Naive thymus-derived CD4-positive, alpha-beta T cell (primary cell): ENCODE measurements around the gene TLR8. TPM values are rescaled to one million over a fixed set of nuclear protein-coding genes. Genes with fewer than 3 reads are reported as not detected.

ENCODE experiments used
- ATAC-seq: fragments of 150-1000 bp; cut with Tn5 transposase; 2 replicates; pipeline ENCODE4 v1.10.0; 2021; ENCODE audit warnings: mild to moderate bottlenecking, moderate library complexity
- CTCF ChIA-PET: fragments of 350-600 bp; sonication (Branson Sonifier 250); formaldehyde crosslinking; loops from one replicate; lab custom pipeline; 2021; ENCODE audit warnings: antibody characterized with exemption; lab: Charles Lee
- POLR2A ChIA-PET: fragments of 350-600 bp; sonication (Branson Sonifier 250); formaldehyde crosslinking; loops from one replicate; lab custom pipeline; 2021; ENCODE audit warnings: antibody characterized with exemption, inconsistent platforms; lab: Charles Lee
- DNase-seq, 9 donors: peaks; one replicate each; pipeline versions ENCODE4 v3.0.0 to v3.0.0-alpha.2; 2020 to 2022; ENCODE audit warnings: mixed read lengths in 1 of 9
- H3K27ac ChIP-seq: one replicate; pipeline ENCODE4 v1.7.0; 2013; ENCODE audit warnings: mild to moderate bottlenecking, low read depth, low read length, moderate library complexity
- H3K27me3 ChIP-seq, 2 donors: one replicate each; pipeline ENCODE4 v1.7.0; 2013; ENCODE audit warnings: low read length in 2 of 2, mild to moderate bottlenecking in 2 of 2, moderate library complexity in 2 of 2; ENCODE audit not compliant: control insufficient read depth in 2 of 2, insufficient read depth in 2 of 2
- H3K36me3 ChIP-seq, 3 experiments: 1 replicate in 2 of 3; 2 replicates in 1 of 3; pipeline ENCODE4 v1.7.0; 2013; ENCODE audit warnings: low read length in 3 of 3, mild to moderate bottlenecking in 3 of 3, moderate library complexity in 1 of 3; ENCODE audit not compliant: insufficient read depth in 3 of 3, control insufficient read depth in 2 of 3
- H3K4me1 ChIP-seq, 2 donors: one replicate each; pipeline ENCODE4 v1.7.0; 2013; ENCODE audit warnings: low read length in 2 of 2, mild to moderate bottlenecking in 2 of 2, moderate library complexity in 1 of 2; ENCODE audit not compliant: control insufficient read depth in 2 of 2, insufficient read depth in 2 of 2
- H3K4me3 ChIP-seq: 2 replicates; pipeline ENCODE4 v1.7.0; 2013; ENCODE audit warnings: mild to moderate bottlenecking, low read length
- H3K9me3 ChIP-seq, 3 experiments: 1 replicate in 2 of 3; 2 replicates in 1 of 3; pipeline ENCODE4 v1.7.0; 2013; ENCODE audit warnings: low read length in 3 of 3; ENCODE audit not compliant: control insufficient read depth in 2 of 3
- H3K27ac Mint-ChIP-seq, 9 donors: one replicate each; pipeline ENCODE4 v1.8.0; 2020 to 2022; ENCODE audit warnings: mixed read lengths in 9 of 9, mild to moderate bottlenecking in 8 of 9, moderate library complexity in 5 of 9, inconsistent platforms in 2 of 9
- H3K27me3 Mint-ChIP-seq, 5 donors: one replicate each; pipeline ENCODE4 v1.8.0; 2021 to 2022; ENCODE audit warnings: mixed read lengths in 5 of 5, mild to moderate bottlenecking in 1 of 5
- H3K36me3 Mint-ChIP-seq, 5 donors: one replicate each; pipeline ENCODE4 v1.8.0; 2020 to 2022; ENCODE audit warnings: mixed read lengths in 5 of 5, mild to moderate bottlenecking in 3 of 5, inconsistent platforms in 1 of 5
- H3K4me1 Mint-ChIP-seq, 7 donors: one replicate each; pipeline ENCODE4 v1.8.0; 2020 to 2022; ENCODE audit warnings: mixed read lengths in 7 of 7, mild to moderate bottlenecking in 3 of 7, inconsistent platforms in 1 of 7
- H3K4me3 Mint-ChIP-seq, 10 donors: one replicate each; pipeline ENCODE4 v1.8.0; 2020 to 2022; ENCODE audit warnings: mild to moderate bottlenecking in 10 of 10, mixed read lengths in 10 of 10, moderate library complexity in 6 of 10, inconsistent platforms in 2 of 10
- H3K9me3 Mint-ChIP-seq, 11 donors: one replicate each; pipeline ENCODE4 v1.8.0; 2020 to 2022; ENCODE audit warnings: mixed read lengths in 11 of 11, mild to moderate bottlenecking in 4 of 11, inconsistent platforms in 1 of 11, moderate library complexity in 1 of 11
- intact Hi-C, 2 donors: fragments of 100-400 bp; cut with micrococcal nuclease; formaldehyde crosslinking; loops; one replicate each; pipeline ENCODE4 v1.15.1; 2023
- polyA plus RNA-seq, 2 donors: library from polyadenylated mRNA; unstranded; fragments of 300-500 nt; fragmentation: Illumina TruSeq; gene quantifications; one replicate each; pipeline ENCODE4 v1.2.3, GENCODE V29; 2021
- total RNA-seq, 6 experiments: library from RNA in 5 of 6; stranded (reverse) in 5 of 6; gene quantifications; 1 replicate in 5 of 6; 2 replicates in 1 of 6; pipeline ENCODE4 v1.2.3 and lab custom pipeline; 2021 to 2026

TLR8 gene
- total and polyA plus RNA-seq, 7 experiments from 2014 or later = 0.35 to 15.2 (median 0.51) TPM; not detected in 3

DNA sequence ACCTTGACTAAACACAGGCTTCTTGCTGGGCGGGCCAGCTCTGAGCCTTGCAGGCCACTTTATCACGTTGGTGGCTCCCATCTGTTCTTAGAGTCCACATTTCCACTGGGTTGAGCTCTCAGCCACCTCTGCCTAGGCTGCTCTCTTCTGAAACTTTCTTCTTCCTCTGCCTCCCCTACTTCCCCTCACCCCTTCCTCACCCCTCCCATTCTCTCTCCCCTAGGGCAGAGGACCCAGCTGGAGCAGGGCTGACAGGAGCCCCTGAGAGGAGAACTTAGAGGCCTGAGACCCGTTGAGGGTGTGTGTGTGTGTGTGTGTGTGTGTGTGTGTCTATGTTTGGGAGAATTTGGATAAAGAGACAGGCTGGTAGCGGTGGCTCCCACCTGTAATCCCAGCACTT, 48.6 kb downstream of the TLR8 start:
- peaks cover 63 to 67% of the 10 kb centered on the region in 2 donors for H3K4me1 ChIP-seq
- intact Hi-C loops = loop anchor here (5.0 to 10.0 kb wide), 5 partner anchors 63 to 1080 kb away; partner anchors contain the start of genes OFD1 (in 2 of the 2), TRAPPC2 (in 2 of the 2) and TCEANC (in 1 of the 2)
- H3K4me3 ChIP-seq = peak overlapping the region; percentile 6
- Mint-ChIP-seq H3K27ac (peak overlapping the region; percentile 93 to 99 (median 97)), H3K4me1 (peaks cover 23 to 90% (median 71%) of the 10 kb centered on the region in 7 donors), H3K4me3 (peak overlapping the region; percentile 53 to 88 (median 82)), H3K9me3 (peaks cover 0 to 2% (median 0%) of the 10 kb centered on the region in 11 donors), H3K36me3 (peaks cover 0 to 2% (median 0%) of the 10 kb centered on the region in 5 donors), H3K27me3 (no peaks in the 10 kb centered on the region)
- H3K9me3 ChIP-seq = no peaks in the 10 kb centered on the region
- no peak for ATAC-seq
- no peaks in the 10 kb centered on the region for H3K36me3 ChIP-seq
- ChIA-PET CTCF (interaction anchor here (0.5 to 4.3 kb wide), 4 partner anchors 14 to 157 kb away, joined by 3 to 36 read pairs (median 4); no protein-coding TSS in a partner anchor), POLR2A (interaction anchor here (0.9 to 18.7 kb wide), 8 partner anchors 18 to 171 kb away, joined by 3 to 1267 read pairs (median 7); partner anchors contain the start of gene TMSB4X)
- H3K27me3 ChIP-seq = no peaks in the 10 kb centered on the region
- no peak for DNase-seq
- H3K27ac ChIP-seq = peak overlapping the region; percentile 83

GRCh38 chrX:12955882-12956703, 49.7 kb downstream of the TLR8 start:
- POLR2A ChIA-PET = interaction anchor here (0.6 to 18.7 kb wide), 15 partner anchors 9 to 746 kb away, joined by 3 to 1267 read pairs (median 5); partner anchors contain the start of gene TMSB4X
- H3K9me3 ChIP-seq = no peaks in the 10 kb centered on the region
- ATAC-seq = peak; percentile 58
- peaks cover 68 to 72% of the 10 kb centered on the region in 2 donors for H3K4me1 ChIP-seq
- peak overlapping the region; percentile 77 to 94 (median 88) for H3K4me3 Mint-ChIP-seq
- no peaks in the 10 kb centered on the region for H3K27me3 Mint-ChIP-seq
- no peaks in the 10 kb centered on the region for H3K27me3 ChIP-seq
- H3K4me3 ChIP-seq = peak overlapping the region; percentile 66
- CTCF ChIA-PET = interaction anchor here (0.7 to 4.3 kb wide), 3 partner anchors 9 to 136 kb away, joined by 3 to 36 read pairs (median 5); no protein-coding TSS in a partner anchor
- H3K27ac ChIP-seq = peak overlapping the region; percentile 83
- peaks cover 20 to 90% (median 71%) of the 10 kb centered on the region in 7 donors for H3K4me1 Mint-ChIP-seq
- no peaks in the 10 kb centered on the region for H3K36me3 ChIP-seq
- intact Hi-C loops = loop anchor here (1.0 to 10.0 kb wide), 5 partner anchors 14 to 1079 kb away; partner anchors contain the start of genes OFD1 (in 2 of the 2), TRAPPC2 (in 2 of the 2) and TCEANC (in 1 of the 2)
- H3K36me3 Mint-ChIP-seq = peaks cover 0 to 4% (median 0%) of the 10 kb centered on the region in 5 donors
- DNase-seq = peak in 3 of 9 donors; percentile 43 to 73 (median 65)
- H3K27ac Mint-ChIP-seq = peak overlapping the region; percentile 96 to 99 (median 97)
- peaks cover 0 to 2% (median 0%) of the 10 kb centered on the region in 11 donors for H3K9me3 Mint-ChIP-seq

GRCh38 chrX:12956704-12957534, 50.5 kb downstream of the TLR8 start:
- Histone ChIP-seq H3K27ac (peak overlapping the region; percentile 83), H3K4me3 (peak overlapping the region; percentile 66), H3K4me1 (peaks cover 76% of the 10 kb centered on the region in 2 donors), H3K9me3 (no peaks in the 10 kb centered on the region), H3K27me3 (no peaks in the 10 kb centered on the region), H3K36me3 (no peaks in the 10 kb centered on the region)
- ChIA-PET POLR2A (interaction anchor here (0.6 to 18.7 kb wide), 16 partner anchors 9 to 746 kb away, joined by 3 to 1267 read pairs (median 4); partner anchors contain the start of gene TMSB4X), CTCF (interaction anchor here (0.9 to 4.3 kb wide), 6 partner anchors 10 to 531 kb away, joined by 3 to 36 read pairs (median 4); partner anchors contain the start of gene TMSB4X)
- Mint-ChIP-seq H3K27ac (peak overlapping the region; percentile 96 to 99 (median 97)), H3K4me1 (peaks cover 25 to 90% (median 71%) of the 10 kb centered on the region in 7 donors), H3K4me3 (peak overlapping the region; percentile 77 to 94 (median 88)), H3K27me3 (no peaks in the 10 kb centered on the region), H3K36me3 (peaks cover 0 to 6% (median 0%) of the 10 kb centered on the region in 5 donors), H3K9me3 (peaks cover 0 to 2% (median 0%) of the 10 kb centered on the region in 11 donors)
- ATAC-seq (peak; percentile 88), DNase-seq (peak in 7 of 9 donors; percentile 74 to 88 (median 85))
- intact Hi-C loops = loop anchor here (1.0 to 10.0 kb wide), 5 partner anchors 13 to 1078 kb away; partner anchors contain the start of genes OFD1 (in 2 of the 2), TRAPPC2 (in 2 of the 2) and TCEANC (in 1 of the 2)

GRCh38 chrX:12958059-12958458, 51.6 kb downstream of the TLR8 start:
- Histone ChIP-seq H3K27me3 (no peaks in the 10 kb centered on the region), H3K27ac (peak overlapping the region; percentile 83), H3K36me3 (no peaks in the 10 kb centered on the region), H3K9me3 (no peaks in the 10 kb centered on the region), H3K4me3 (peak overlapping the region; percentile 18), H3K4me1 (peaks cover 71 to 72% of the 10 kb centered on the region in 2 donors)
- peaks cover 0 to 2% (median 0%) of the 10 kb centered on the region in 11 donors for H3K9me3 Mint-ChIP-seq
- ATAC-seq = no peak
- peaks cover 29 to 88% (median 72%) of the 10 kb centered on the region in 7 donors for H3K4me1 Mint-ChIP-seq
- H3K27me3 Mint-ChIP-seq = no peaks in the 10 kb centered on the region
- ChIA-PET POLR2A (interaction anchor here (0.6 to 18.7 kb wide), 6 partner anchors 15 to 143 kb away, joined by 3 to 1267 read pairs (median 6); partner anchors contain the start of gene TMSB4X), CTCF (interaction anchor here (0.9 to 4.3 kb wide), 5 partner anchors 8 to 530 kb away, joined by 3 to 36 read pairs (median 4); partner anchors contain the start of gene TMSB4X)
- peaks cover 0 to 6% (median 0%) of the 10 kb centered on the region in 5 donors for H3K36me3 Mint-ChIP-seq
- H3K27ac Mint-ChIP-seq = peak overlapping the region; percentile 94 to 99 (median 97)
- intact Hi-C loops = loop anchor here (10.0 kb wide), 2 partner anchors 777 to 1077 kb away; partner anchors contain the start of genes OFD1 (in 2 of the 2) and TRAPPC2 (in 2 of the 2)
- DNase-seq = no peak
- peak overlapping the region; percentile 70 to 89 (median 82) for H3K4me3 Mint-ChIP-seq

DNA sequence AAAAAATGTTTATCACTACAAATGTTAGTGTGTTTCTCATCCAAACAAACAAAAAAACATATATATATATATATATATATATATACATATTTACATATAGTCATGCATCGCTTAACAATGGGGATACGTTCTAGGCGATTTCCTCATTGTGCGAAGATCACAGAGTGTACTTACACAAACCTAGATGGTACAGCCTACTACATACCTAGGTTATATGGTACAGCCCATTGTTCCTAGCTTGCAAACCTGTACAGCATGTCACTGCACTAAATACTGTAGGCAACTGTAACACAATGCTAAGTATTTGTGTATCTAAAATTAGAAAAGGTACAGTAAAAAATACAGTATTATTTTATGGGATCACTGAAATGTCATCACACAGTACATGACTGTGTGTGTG, 52.0 kb downstream of the TLR8 start:
- POLR2A ChIA-PET = interaction anchor here (1.0 to 18.7 kb wide), 5 partner anchors 9 to 129 kb away, joined by 3 to 1267 read pairs (median 23); partner anchors contain the start of gene TMSB4X
- Mint-ChIP-seq H3K4me3 (peak overlapping the region in 2 of 10 donors; percentile 76 to 82), H3K27me3 (no peaks in the 10 kb centered on the region), H3K4me1 (peaks cover 29 to 84% (median 68%) of the 10 kb centered on the region in 7 donors), H3K27ac (peak overlapping the region in 8 of 9 donors; percentile 29 to 99 (median 96)), H3K9me3 (peaks cover 0 to 2% (median 0%) of the 10 kb centered on the region in 11 donors), H3K36me3 (peaks cover 0 to 6% (median 0%) of the 10 kb centered on the region in 5 donors)
- no peak overlapping the region for H3K4me3 ChIP-seq
- CTCF ChIA-PET = interaction anchor here (1.5 to 4.3 kb wide), 4 partner anchors 8 to 530 kb away, joined by 3 to 36 read pairs (median 6); no protein-coding TSS in a partner anchor
- H3K27ac ChIP-seq = peak overlapping the region; percentile 83
- H3K27me3 ChIP-seq = no peaks in the 10 kb centered on the region
- peaks cover 67 to 70% of the 10 kb centered on the region in 2 donors for H3K4me1 ChIP-seq
- intact Hi-C loops = loop anchor here (10.0 kb wide), 2 partner anchors 776 to 1076 kb away; partner anchors contain the start of genes OFD1 (in 2 of the 2) and TRAPPC2 (in 2 of the 2)
- H3K9me3 ChIP-seq = no peaks in the 10 kb centered on the region
- DNase-seq (no peak), ATAC-seq (no peak)
- H3K36me3 ChIP-seq = no peaks in the 10 kb centered on the region
